HG03060 (cell line): ENCODE results near the gene TAF1B.
"Not testable (repeated sequence)": the region's sequence is repeated elsewhere in the genome, so short reads cannot be mapped to it uniquely, and the experiment has no call there.

Experiments
- ATAC-seq: cut with Tn5 transposase; IDR thresholded peaks from one replicate; pipeline ENCODE4 v1.9.1; 2021; ENCODE audit warnings: low read depth, moderate number of reproducible peaks; ENCODE audit not compliant: unreplicated experiment

Gene TAF1B

GRCh38 chr2:9826208-9826607 lies 17.1 kb upstream of the TAF1B start:
- no peak for ATAC-seq

DNA sequence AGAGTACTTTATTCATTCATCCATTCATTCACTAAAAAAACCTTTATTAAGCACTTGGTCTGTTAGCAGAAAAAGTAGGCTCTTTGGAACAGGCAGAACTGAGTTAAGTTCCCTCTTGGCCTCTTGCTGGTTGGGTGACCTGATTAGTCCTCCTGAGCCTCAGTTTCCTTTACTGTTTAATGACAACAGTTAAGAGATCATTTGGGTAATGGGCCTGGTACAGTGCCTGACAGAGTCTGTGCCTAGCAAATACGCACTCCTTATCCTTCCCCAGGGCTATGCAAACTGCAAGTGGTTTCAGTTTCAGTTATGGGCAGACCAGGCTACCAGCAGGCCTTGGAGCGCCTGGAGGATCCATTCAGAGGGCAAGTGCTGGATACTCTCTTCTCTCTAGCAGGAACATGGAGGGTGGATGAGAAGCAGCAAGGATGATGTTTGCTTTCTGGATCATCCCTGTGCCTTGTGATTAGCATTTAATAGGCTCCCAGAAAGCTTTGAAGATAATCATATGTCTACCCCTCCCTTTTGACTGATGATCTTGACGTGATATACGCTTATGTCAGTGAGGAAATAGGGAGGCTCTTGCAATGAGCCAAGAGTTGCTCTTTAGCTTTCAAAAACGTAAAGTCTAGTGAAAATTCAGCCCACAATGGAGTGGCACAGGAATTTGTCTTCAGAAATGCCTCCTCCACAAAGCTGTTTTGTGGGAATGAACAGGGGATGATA lies 12.4 kb upstream of the TAF1B start:
- ATAC-seq, result no peak

GRCh38 chr2:9831670-9832069 lies 11.6 kb upstream of the TAF1B start:
- ATAC-seq, result no peak

GRCh38 chr2:9832586-9832985 lies 10.7 kb upstream of the TAF1B start:
- ATAC-seq, result no peak

- ATAC-seq, result not testable (repeated sequence)
These were observed 8.2 kb upstream of the TAF1B start for GRCh38 chr2:9835068-9835467.

DNA sequence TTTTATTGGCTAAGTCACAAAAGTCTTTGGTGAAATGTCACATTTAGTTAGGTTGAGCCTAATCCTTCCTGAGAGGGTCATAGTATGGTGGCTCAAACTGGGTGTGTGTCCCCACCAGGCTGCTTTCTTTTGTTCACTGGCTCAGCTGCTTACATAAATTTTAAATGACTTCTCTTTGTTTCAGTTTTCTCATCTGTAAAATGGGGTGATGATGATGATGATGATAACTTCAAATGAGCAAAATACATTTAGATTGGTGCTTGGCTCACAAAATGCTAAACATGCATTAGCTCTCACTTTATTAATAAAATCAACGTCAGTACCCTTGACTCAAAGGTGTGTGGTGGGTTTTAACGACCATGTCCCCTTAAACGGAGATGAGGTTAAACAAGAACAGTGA lies 7.2 kb upstream of the TAF1B start:
- no peak for ATAC-seq

DNA sequence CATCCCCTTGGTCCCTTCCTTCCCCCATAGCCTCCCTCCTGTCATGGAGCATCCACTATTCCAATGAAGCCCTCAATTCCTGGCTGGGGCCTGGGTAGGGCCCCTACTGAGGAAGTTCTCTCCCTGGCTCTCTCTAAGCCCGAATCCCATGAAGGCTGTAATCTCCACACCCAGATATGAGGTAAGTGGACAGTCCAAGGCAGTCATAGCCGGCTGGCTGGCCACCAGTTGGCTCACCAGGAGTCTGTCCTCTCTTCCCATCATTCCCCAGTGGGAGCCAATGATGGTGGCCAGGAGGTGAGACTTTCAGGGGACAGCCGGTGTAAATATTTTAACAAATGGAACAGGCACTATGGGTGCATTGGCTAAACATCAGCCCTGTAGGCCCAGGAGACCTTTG lies 6.8 kb upstream of the TAF1B start:
- ATAC-seq, result no peak

- ATAC-seq, result no peak
These were observed 5.8 kb upstream of the TAF1B start for GRCh38 chr2:9837451-9837850.

- no peak for ATAC-seq
These were observed 4.9 kb upstream of the TAF1B start for GRCh38 chr2:9838391-9838790.

GRCh38 chr2:9842487-9843228 lies 616 bp upstream of the TAF1B start:
- no peak for ATAC-seq

DNA sequence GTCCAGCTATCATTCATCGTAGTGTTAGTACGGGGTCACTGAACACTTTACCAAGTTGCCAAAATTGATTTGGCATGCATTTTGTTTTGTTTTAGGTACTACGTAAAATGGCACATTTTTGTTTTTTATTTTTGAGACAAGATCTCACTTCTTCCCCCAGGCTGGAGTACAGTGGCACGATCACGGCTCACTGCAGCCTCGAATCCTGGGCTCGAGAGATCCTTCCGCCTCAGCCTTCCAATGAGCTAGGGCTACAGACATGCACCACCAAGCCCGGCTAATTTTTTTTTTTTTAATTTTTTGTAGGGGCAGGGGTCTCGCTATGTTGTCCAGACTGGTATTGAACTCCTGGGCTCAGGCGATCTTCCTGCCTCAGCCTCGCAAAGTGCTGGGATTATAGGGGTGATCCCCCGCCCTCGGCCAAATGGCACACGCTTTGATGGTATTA lies 786 bp downstream of the TAF1B start:
- no peak for ATAC-seq

GRCh38 chr2:9844576-9844975 lies 1.3 kb downstream of the TAF1B start:
- peak; percentile 32 for ATAC-seq

DNA sequence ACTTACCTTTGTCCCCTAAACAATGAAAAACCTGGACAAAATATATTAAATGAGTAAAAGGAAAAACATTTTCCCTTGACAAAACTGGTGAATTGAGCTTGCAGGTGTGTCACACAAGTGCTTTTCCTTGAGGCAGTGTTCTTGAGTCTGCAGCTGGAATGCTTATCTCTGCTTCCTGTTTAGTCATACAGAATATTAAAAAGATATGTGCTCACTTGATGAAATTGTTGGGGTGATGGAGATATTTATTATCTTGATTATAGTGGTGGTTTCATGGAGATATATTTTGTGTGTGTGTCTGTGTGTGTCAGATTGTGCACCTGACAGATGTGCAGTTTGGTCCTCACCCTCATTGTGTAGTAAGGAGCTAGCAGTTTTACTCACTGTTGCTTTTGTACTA lies 3.3 kb downstream of the TAF1B start:
- no peak for ATAC-seq

DNA sequence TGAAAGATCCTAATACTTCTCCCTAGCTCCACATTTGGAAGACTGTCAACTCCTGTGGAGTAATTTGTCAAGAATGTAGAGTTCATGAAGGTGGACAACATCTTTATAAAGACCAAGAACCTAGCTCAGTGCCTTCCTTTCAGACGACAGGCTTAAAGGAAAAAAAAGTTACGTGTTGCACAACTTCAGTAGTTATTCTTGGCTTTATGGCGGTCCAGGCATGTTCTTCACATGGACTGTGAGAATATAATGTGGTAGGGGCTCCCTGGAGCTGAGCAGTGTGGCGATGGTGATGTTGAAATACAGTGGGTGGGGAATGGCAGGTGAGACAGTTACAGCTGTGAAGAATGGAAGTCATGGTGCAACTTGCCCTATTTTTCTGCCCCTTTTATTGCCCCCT lies 3.9 kb downstream of the TAF1B start:
- ATAC-seq, result no peak

GRCh38 chr2:9852881-9853280 lies 9.6 kb downstream of the TAF1B start:
- no peak for ATAC-seq

- no peak for ATAC-seq
These were observed 14.8 kb downstream of the TAF1B start for GRCh38 chr2:9857814-9858729.

DNA sequence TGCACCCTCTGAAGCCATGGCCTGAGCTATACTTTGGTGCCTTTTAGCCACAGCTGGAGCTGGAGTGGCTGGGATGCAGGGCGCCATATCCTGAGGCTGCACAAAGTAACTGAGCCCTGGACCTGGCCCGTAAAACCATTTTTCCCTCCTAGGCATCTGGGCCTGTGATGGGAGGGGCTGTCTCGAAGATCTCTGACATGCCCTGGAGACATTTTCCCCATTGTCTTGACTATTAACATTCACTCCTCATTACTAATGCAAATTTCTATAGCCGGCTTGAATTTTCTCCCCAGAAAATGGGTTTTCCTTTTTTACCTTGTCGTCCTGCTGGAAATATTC lies 15.4 kb downstream of the TAF1B start:
- ATAC-seq, result no peak

DNA sequence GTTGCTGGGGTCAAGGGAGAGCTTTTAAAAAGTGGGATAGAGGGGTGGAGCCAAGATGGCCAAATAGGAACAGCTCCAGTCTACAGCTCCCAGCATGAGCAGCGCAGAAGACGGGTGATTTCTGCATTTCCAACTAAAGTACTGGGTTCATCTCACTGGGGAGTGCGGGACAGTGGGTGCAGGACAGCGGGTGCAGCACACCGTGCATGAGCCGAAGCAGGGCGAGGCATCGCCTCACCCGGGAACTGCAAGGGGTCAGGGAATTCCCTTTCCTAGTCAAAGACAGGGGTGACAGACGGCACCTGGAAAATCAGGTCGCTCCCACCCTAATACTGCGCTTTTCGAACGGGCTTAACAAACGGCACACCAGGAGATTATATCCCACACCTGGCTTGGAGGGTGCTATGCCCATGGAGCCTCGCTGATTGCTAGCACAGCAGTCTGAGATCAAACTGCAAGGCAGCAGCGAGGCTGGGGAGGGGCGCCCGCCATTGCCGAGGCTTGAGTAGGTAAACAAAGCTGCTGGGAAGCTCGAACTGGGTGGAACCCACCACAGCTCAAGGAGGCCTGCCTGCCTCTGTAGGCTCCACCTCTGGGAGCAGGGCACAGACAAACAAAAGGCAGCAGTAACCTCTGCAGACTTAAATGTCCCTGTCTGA lies 17.8 kb downstream of the TAF1B start:
- not testable (repeated sequence) for ATAC-seq

GRCh38 chr2:9867881-9868280 lies 24.6 kb downstream of the TAF1B start:
- ATAC-seq, result no peak

- no peak for ATAC-seq
These were observed 30.1 kb downstream of the TAF1B start for GRCh38 chr2:9873337-9873736.

GRCh38 chr2:9877026-9877425 lies 33.8 kb downstream of the TAF1B start:
- ATAC-seq, result no peak
